HepG2 (cell line): ENCODE data around the gene PTPRN. TPM values are rescaled to one million over a fixed set of nuclear protein-coding genes. Genes with fewer than 3 reads are reported as not detected.

Experiments
- ARNT ChIP-seq: fragments of 450-650 bp; IDR thresholded peaks from 2 replicates; pipeline ENCODE4 v1.6.1; 2017
- CBX5 ChIP-seq: sonication (generic); formaldehyde crosslinking; IDR thresholded peaks from 2 replicates; pipeline ENCODE4 v1.4.0; 2020; ENCODE audit warnings: missing genetic modification reagents, borderline replicate concordance
- HHEX ChIP-seq: IDR thresholded peaks from 2 replicates; pipeline ENCODE4 v1.6.1; 2016; ENCODE audit warnings: control low read depth
- HNRNPK ChIP-seq: fragments of 200-400 bp; formaldehyde crosslinking; IDR thresholded peaks from 2 replicates; pipeline ENCODE4 v1.6.1; 2018; ENCODE audit warnings: low read length, low read depth, moderate library complexity, mild to moderate bottlenecking; ENCODE audit not compliant: poor library complexity, severe bottlenecking
- HNRNPUL1 ChIP-seq: fragments of 200-400 bp; formaldehyde crosslinking; IDR thresholded peaks from 2 replicates; pipeline ENCODE4 v1.6.1; 2017; ENCODE audit warnings: low read depth, mild to moderate bottlenecking, low read length, moderate library complexity
- MATR3 ChIP-seq: sonication (generic); formaldehyde crosslinking; IDR thresholded peaks from 2 replicates; pipeline ENCODE4 v1.4.0; 2020; ENCODE audit warnings: missing genetic modification reagents
- RELA ChIP-seq: sonication (generic); formaldehyde crosslinking; IDR thresholded peaks from 2 replicates; pipeline ENCODE4 v1.4.0; 2020; ENCODE audit warnings: missing genetic modification reagents
- RNF2 ChIP-seq: fragments of 450-650 bp; conservative IDR thresholded peaks from 2 replicates; pipeline ENCODE4 v1.6.1; 2016; ENCODE audit warnings: low read depth
- SYNCRIP ChIP-seq: fragments of 200-400 bp; formaldehyde crosslinking; IDR thresholded peaks from 2 replicates; pipeline ENCODE4 v1.6.1; 2018; ENCODE audit warnings: mild to moderate bottlenecking, low read depth, low read length; ENCODE audit not compliant: insufficient read depth
- U2AF2 ChIP-seq: fragments of 200-400 bp; formaldehyde crosslinking; IDR thresholded peaks from 2 replicates; pipeline ENCODE4 v1.6.1; 2017; ENCODE audit warnings: low read depth, mild to moderate bottlenecking, low read length
- ZBTB8A ChIP-seq: sonication (generic); formaldehyde crosslinking; IDR thresholded peaks from 2 replicates; pipeline ENCODE4 v1.4.0; 2020; ENCODE audit warnings: mild to moderate bottlenecking, low read depth, missing genetic modification reagents, borderline replicate concordance
- ZFP1 ChIP-seq: IDR thresholded peaks from 2 replicates; pipeline ENCODE4 v1.6.1; 2016
- ZKSCAN5 ChIP-seq: sonication (generic); formaldehyde crosslinking; IDR thresholded peaks from 2 replicates; pipeline ENCODE4 v1.5.1; 2020; ENCODE audit warnings: mild to moderate bottlenecking, missing genetic modification reagents
- ZNF460 ChIP-seq: sonication (generic); formaldehyde crosslinking; IDR thresholded peaks from 2 replicates; pipeline ENCODE4 v1.5.1; 2020; ENCODE audit warnings: missing genetic modification reagents, mild to moderate bottlenecking, borderline replicate concordance
- ZNF530 ChIP-seq: sonication (generic); formaldehyde crosslinking; IDR thresholded peaks from 2 replicates; pipeline ENCODE4 v1.5.0; 2020; ENCODE audit warnings: low read depth, mild to moderate bottlenecking, missing genetic modification reagents
- ZSCAN30 ChIP-seq: sonication (generic); formaldehyde crosslinking; IDR thresholded peaks from 2 replicates; pipeline ENCODE4 v1.5.0; 2020; ENCODE audit warnings: mild to moderate bottlenecking, missing genetic modification reagents
- polyA plus RNA-seq, 8 experiments: library from polyadenylated mRNA; depleted of rRNA in 3 of 8; stranded (reverse) in 7 of 8; unstranded in 1 of 8; fragments of >200 nt; fragmentation: Illumina TruSeq in 4 of 8; extraction: Trizol in 4 of 8; gene quantifications; 2 replicates each; pipeline versions ENCODE4 v1.2.1 to v1.2.3, GENCODE V29; 2011 to 2016; ENCODE audit warnings: low read depth in 4 of 8, missing spikeins in 1 of 8, mixed read lengths in 1 of 8; ENCODE audit not compliant: insufficient read depth in 1 of 8
- total RNA-seq, 5 experiments: library from RNA; depleted of rRNA; stranded (reverse); fragments of >200 nt; fragmentation: Illumina TruSeq; extraction: Trizol; gene quantifications; 2 replicates each; pipeline ENCODE4 v1.2.3, GENCODE V29; 2016; ENCODE audit warnings: low read depth in 1 of 5
- TF ChIP-seq, protein P1 (sequence below): sonication (generic); formaldehyde crosslinking; conservative IDR thresholded peaks from 2 replicates; pipeline ENCODE4 v1.8.0; 2022; ENCODE audit warnings: low read depth, missing genetic modification reagents
- TF ChIP-seq, protein P2 (sequence below): sonication (generic); formaldehyde crosslinking; IDR thresholded peaks from 2 replicates; pipeline ENCODE4 v1.4.0; 2020; ENCODE audit warnings: missing genetic modification reagents
- TF ChIP-seq, protein P3 (sequence below): sonication (generic); formaldehyde crosslinking; IDR thresholded peaks from 2 replicates; pipeline ENCODE4 v1.9.0; 2021; ENCODE audit warnings: missing genetic modification reagents, borderline replicate concordance
- TF ChIP-seq, protein P4 (sequence below): sonication (generic); formaldehyde crosslinking; IDR thresholded peaks from 2 replicates; pipeline ENCODE4 v1.8.1; 2023; ENCODE audit warnings: mild to moderate bottlenecking, inconsistent platforms, moderate library complexity, missing genetic modification reagents, borderline replicate concordance

PTPRN gene
- total and polyA plus RNA-seq, 2 of the 13 experiments (the other 11 are each of a cell fraction or from before 2014, with no cell fraction given) = 0.26 TPM; not detected in 1

DNA sequence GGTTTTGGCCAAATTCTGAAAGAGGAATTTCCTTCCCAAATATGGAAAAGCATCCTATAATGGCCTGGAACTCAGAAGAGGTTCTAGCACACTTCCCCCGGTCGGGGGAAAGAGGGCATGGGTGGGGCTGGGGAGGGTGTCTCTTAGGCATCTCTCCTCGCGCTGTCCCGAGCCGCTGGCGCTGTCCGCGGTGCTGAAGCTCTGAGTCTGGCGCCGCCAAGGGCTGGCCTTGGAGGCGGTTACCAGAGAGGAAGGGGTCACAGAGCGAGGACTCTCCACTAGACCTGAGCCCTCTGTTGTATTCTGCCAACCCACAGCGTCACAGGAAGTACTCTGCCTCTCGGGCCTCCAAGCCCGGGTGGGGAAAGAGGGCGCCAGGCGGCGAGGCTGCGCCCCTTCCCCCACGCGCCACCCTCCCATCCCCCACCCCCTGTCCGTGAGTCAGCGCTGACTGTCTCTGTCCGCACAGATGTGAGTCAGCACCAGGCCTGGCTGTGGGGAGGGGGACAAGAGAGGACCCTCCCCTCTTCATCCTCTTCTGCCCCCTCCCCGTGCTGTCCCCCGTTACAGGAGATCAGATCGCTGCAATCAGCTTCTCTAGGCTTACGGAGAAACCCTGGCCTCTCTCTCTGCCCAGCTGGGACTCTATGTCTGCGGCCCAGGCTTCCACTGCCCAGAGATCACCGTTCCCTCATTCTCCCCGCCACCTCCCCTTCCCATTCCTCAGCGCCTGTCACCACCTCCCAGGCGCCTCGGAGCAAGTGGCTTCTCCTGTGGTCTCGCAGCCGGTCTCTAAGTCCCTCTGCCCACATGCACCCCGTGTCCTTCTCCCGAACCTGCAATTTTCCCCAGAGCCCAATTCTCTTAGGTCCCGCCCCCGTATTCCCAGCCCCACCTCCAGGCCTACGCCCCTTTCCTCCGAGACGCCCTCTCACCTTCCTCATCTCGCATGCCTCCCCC lies 779 bp downstream of the PTPRN start (continued):
- TF ChIP-seq ZNF530 (CRISPR knock-in tag) (peak; percentile 90), ARNT (no peak), SYNCRIP (no peak), ZFP1 (CRISPR knock-in tag) (peak; percentile 88; the same call in 1 of the 2 replicates), ZBTB8A (CRISPR knock-in tag) (no peak; the same call in 1 of the 2 replicates), HNRNPUL1 (no peak), RELA (CRISPR knock-in tag) (peak; percentile 88; the same call in 1 of the 2 replicates), ZKSCAN5 (CRISPR knock-in tag) (no peak), HNRNPK (peak; percentile 45), MATR3 (CRISPR knock-in tag) (no peak), ZNF460 (no peak), ZSCAN30 (CRISPR knock-in tag) (peak; percentile 90; the same call in 1 of the 2 replicates), HHEX (CRISPR knock-in tag) (no peak), CBX5 (peak; percentile 85), U2AF2 (no peak), RNF2 (no peak)
- TF ChIP-seq, protein P1, sequence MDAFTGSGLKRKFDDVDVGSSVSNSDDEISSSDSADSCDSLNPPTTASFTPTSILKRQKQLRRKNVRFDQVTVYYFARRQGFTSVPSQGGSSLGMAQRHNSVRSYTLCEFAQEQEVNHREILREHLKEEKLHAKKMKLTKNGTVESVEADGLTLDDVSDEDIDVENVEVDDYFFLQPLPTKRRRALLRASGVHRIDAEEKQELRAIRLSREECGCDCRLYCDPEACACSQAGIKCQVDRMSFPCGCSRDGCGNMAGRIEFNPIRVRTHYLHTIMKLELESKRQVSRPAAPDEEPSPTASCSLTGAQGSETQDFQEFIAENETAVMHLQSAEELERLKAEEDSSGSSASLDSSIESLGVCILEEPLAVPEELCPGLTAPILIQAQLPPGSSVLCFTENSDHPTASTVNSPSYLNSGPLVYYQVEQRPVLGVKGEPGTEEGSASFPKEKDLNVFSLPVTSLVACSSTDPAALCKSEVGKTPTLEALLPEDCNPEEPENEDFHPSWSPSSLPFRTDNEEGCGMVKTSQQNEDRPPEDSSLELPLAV (CRISPR knock-in tag) = no peak
- TF ChIP-seq, protein P2, sequence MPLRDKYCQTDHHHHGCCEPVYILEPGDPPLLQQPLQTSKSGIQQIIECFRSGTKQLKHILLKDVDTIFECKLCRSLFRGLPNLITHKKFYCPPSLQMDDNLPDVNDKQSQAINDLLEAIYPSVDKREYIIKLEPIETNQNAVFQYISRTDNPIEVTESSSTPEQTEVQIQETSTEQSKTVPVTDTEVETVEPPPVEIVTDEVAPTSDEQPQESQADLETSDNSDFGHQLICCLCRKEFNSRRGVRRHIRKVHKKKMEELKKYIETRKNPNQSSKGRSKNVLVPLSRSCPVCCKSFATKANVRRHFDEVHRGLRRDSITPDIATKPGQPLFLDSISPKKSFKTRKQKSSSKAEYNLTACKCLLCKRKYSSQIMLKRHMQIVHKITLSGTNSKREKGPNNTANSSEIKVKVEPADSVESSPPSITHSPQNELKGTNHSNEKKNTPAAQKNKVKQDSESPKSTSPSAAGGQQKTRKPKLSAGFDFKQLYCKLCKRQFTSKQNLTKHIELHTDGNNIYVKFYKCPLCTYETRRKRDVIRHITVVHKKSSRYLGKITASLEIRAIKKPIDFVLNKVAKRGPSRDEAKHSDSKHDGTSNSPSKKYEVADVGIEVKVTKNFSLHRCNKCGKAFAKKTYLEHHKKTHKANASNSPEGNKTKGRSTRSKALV (CRISPR knock-in tag) = peak; percentile 87; the same call in 1 of the 2 replicates
- TF ChIP-seq, protein P3, sequence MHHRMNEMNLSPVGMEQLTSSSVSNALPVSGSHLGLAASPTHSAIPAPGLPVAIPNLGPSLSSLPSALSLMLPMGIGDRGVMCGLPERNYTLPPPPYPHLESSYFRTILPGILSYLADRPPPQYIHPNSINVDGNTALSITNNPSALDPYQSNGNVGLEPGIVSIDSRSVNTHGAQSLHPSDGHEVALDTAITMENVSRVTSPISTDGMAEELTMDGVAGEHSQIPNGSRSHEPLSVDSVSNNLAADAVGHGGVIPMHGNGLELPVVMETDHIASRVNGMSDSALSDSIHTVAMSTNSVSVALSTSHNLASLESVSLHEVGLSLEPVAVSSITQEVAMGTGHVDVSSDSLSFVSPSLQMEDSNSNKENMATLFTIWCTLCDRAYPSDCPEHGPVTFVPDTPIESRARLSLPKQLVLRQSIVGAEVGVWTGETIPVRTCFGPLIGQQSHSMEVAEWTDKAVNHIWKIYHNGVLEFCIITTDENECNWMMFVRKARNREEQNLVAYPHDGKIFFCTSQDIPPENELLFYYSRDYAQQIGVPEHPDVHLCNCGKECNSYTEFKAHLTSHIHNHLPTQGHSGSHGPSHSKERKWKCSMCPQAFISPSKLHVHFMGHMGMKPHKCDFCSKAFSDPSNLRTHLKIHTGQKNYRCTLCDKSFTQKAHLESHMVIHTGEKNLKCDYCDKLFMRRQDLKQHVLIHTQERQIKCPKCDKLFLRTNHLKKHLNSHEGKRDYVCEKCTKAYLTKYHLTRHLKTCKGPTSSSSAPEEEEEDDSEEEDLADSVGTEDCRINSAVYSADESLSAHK (CRISPR knock-in tag) = peak; percentile 97; the same call in 1 of the 2 replicates
- TF ChIP-seq, protein P4, sequence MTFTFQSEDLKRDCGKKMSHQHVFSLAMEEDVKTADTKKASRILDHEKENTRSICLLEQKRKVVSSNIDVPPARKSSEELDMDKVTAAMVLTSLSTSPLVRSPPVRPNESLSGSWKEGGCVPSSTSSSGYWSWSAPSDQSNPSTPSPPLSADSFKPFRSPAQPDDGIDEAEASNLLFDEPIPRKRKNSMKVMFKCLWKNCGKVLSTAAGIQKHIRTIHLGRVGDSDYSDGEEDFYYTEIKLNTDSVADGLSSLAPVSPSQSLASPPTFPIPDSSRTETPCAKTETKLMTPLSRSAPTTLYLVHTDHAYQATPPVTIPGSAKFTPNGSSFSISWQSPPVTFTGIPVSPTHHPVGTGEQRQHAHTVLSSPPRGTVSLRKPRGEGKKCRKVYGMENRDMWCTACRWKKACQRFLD (CRISPR knock-in tag) = peak; percentile 96
